NOMO-1 treated with dmso at 0.1 percent for 144 hours (cell line): ENCODE data around the gene SCYL2.
"Not testable (repeated sequence)": the region's sequence is repeated elsewhere in the genome, so short reads cannot be mapped to it uniquely, and the experiment has no call there.

Experiments
- DNase-seq: peaks from one replicate; lab custom pipeline; 2025; ENCODE audit not compliant: unreplicated experiment; lab: John Stamatoyannopoulos, UW

SCYL2 gene

DNA sequence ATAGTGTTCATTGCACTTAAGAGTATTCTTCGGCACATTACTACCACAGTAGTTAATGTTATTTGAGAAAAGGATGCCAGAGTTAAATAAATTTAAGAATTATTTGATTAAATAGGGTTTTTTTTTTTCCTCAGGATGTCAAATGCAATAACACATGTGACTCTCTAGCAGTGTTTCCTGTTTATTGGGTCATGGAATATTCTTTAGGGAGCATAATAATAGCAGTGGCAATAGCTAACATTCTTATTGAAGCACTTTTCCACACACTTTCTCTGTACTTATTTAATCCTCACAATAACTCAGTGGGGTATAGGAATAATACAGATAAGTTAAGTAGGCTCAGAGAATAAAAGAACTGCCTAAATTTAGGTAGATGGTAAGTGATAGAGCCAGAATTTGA, 44.3 kb downstream of the SCYL2 start:
- DNase-seq, result no peak

DNA sequence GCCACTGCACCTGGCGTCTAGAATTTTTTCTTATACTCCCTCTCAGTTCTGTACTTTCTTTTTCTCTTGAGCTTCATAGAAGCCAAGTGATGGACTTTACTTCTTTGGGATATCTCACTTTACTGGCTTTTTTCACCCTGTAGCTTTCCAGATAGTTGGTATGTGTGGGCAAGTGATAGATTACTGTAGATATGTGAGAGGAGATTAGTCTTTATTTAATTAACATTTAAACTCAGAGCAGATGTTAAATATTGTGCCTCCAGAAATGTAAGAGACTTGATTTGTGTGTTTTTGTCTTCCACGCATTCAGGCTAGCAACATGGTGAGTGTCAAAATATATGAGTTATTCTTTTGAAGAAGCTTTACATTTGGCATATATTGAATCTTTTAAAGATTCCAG, 50.4 kb downstream of the SCYL2 start:
- no peak for DNase-seq

- no peak for DNase-seq
Observed at GRCh38 chr12:100324498-100324897, 57.5 kb downstream of the SCYL2 start.

DNA sequence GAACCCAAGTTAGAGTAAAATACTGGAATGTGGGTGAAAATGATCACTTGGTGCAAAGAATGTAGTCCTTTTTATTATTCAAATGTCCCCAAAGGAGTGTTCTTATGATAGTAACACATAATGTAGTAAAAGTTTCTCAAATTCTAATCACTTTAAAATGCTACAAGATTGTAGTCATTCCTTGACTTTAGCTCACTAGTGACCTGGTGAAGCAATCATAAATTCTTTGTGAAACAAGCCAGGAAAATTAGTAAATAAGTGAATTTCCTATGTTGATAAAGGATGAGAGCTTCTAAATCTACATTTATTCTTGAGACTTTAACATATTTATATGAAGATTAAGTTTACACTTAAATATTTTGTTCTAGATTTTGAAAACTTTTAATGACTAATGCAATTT, 59.2 kb downstream of the SCYL2 start:
- no peak for DNase-seq

- DNase-seq, result no peak
Observed at GRCh38 chr12:100329800-100330199, 62.8 kb downstream of the SCYL2 start.

DNA sequence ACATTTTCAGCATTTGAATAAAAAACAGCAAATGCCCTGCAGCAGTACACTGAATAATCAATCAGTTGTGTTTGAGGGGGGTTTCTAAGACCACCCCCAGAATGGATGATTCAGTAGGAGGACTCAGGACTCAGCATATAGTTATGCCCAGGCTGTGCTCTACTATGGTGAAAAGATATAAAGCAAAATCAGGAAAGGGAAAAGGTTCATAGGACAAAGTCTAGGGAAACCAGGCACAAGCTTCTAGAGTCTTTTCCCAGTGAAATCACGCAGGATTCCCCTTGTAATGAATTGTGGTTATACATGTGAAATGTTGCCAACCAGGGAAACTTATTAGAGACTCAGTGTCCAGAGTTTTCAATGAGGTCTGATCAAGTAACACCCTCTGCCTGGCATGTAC, 64.9 kb downstream of the SCYL2 start:
- no peak for DNase-seq

DNA sequence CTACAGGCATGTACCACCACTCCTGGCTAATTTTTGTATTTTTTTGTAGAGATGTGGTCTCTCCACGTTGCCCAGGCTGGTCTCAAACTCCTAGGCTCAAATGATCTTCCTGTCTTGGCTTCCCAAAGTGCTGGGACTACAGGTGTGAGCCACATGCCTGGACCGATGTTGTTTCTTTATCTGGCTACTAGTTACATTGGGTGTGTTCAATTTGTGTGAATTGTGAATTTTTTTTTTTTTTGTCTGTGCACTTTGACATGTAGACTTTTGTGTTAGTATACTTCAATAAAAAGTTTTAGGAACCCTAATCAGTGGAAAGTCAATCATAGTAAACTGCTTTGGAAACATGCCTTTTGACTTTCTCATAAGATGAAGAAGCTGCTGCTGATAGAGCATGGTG, 65.9 kb downstream of the SCYL2 start:
- no peak for DNase-seq

- DNase-seq, result no peak
Observed at GRCh38 chr12:100337299-100337698, 70.3 kb downstream of the SCYL2 start.

GRCh38 chr12:100337727-100338126, 70.8 kb downstream of the SCYL2 start:
- DNase-seq, result no peak

GRCh38 chr12:100339071-100339470, 72.1 kb downstream of the SCYL2 start:
- DNase-seq, result no peak

DNA sequence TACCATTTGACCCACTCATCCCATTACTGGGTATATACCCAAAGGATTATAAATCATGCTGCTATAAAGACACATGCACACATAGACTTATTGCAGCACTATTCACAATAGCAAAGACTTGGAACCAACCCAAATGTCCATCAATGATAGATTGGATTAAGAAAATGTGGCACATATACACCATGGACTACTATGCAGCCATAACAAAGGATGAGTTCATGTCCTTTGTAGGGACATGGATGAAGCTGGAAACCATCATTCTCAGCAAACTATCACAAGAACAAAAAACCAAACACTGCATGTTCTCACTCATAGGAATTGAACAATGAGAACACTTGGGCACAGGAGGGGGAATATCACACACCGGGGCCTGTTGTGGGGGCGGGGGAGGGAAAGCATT, 75.9 kb downstream of the SCYL2 start:
- not testable (repeated sequence) for DNase-seq

GRCh38 chr12:100344351-100344750, 77.4 kb downstream of the SCYL2 start:
- not testable (repeated sequence) for DNase-seq

GRCh38 chr12:100345020-100345767, 78.2 kb downstream of the SCYL2 start:
- no peak for DNase-seq

DNA sequence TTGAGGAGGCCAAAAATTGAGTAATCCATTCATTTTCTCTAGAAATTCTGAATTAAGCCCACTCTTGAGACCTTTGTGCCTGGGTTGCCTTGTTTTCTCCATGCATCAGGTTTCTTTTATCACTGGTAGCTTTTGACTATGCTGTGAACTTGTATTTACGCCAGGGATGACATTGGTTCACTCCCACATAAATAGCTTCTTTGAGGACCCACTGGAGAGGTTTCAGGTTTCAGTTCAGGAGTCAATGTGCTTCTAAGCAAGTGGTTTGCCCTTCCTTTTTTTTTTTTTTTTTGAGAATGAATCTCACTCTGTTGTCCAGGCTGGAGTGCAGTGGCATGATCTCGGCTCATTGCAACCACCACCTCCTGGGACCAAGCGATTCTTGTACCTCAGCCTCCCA, 79.7 kb downstream of the SCYL2 start:
- DNase-seq, result no peak

DNA sequence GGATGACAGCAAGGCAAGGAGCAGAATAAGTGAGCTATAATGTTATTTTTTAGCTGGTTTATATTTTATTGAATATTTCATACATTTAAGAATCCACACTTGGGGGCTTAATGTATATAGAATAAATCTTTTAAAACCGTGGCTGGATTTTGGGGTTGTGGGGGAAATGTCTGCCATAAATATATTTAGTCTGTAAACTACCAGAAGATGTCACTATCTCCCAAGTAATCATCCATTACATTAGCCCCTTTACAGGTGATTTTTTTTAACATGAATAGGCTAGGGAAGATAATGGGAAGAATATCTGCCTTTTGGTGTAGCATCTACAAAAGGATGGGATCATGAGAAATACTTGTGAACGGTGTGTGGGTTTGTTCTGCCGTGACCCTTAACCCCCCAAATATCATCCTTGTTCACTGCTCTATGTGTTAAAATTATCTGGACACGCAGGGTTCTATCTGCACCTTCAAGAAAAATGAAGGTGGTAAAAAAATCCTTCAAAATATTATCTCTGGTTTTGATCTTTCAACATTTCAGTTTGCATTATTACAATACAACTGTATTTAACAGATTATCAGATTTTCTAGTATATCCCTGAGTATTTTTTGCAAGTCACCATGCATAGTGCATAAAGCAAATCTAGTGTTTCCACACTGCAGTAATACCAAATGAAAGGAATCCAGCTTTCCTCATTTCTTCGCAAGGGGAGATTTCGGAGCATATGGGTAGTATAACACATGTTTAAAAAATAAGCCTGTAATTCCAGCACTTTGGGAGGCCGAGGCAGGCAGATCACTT, 81.9 kb downstream of the SCYL2 start:
- DNase-seq, result no peak

DNA sequence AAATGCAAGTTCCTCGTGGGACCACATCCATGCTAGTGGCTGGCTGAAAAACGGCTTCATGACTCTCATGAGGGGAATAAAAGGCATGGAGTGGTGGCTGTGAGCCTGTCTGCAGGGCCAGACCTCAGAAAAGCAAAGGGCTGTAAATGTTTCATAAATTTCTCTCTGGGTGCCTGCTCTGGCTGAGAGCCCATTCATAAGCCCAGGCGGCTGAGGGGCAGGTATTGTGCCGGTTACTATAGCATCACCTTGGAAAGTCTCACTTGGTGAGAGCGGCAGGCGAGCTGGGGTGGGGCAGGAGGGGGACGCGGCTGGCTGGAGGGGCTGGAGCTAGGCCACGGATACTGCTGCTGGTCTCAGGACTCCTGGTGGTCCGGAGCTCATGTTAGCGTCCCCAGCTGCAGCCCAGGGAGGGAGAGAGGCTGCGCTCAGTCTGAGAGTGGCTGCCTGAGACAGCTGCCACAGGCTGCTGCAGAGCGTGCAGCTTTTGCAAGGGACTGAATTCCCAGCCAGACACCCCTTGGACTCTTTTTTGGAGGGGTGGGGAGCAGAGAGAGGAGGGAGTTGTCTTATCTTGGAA, 89.8 kb downstream of the SCYL2 start, which contains the start of gene SLC17A8:
Gene SLC17A8 (plus strand): TSS at position 431 of the 580 bp plus-strand sequence. CDS start 318 bp downstream, outside the sequence.
- DNase-seq, result no peak

GRCh38 chr12:100359248-100359647, 92.3 kb downstream of the SCYL2 start:
- no peak for DNase-seq

DNA sequence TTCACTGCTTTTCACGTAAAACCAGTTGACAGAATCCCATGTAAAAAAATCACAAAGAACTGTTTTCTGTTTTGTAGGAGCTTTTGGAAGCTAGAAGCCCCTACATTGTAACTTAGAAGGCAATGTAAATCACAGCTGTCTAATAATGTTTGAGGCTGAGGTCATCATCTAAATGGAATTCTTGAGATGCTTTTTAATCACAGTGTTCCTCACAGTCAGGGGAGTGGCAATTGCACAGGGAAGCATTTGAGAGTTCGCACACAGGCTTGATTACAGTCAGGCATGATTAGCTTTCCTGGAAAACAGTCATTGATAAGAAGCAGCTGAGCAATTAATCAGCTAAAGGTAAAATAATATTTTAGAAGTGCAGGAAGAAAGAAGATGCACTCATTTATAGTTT, 92.8 kb downstream of the SCYL2 start:
- no peak for DNase-seq

DNA sequence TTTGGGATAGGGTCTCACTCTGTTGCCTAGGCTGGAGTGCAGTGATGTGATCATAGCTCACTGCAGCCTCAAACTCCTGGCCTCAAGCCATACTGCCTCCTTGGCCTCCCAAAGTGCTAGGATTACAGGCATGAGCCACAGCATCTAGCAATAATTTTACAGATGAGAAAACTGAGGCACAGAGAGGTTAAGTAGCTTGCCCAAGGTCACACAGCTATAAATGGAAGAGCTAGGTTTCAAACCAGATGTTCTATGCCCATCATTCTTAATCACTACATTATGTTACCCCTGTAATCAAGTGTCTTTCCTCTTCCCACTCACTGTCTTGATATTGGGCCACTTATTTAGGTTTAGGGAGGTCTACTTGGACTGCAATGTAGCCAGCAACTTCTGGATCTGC, 93.5 kb downstream of the SCYL2 start:
- no peak for DNase-seq

- DNase-seq, result no peak
Observed at GRCh38 chr12:100364324-100364723, 97.3 kb downstream of the SCYL2 start.

- no peak for DNase-seq
Observed at GRCh38 chr12:100365411-100365810, 98.4 kb downstream of the SCYL2 start.

DNA sequence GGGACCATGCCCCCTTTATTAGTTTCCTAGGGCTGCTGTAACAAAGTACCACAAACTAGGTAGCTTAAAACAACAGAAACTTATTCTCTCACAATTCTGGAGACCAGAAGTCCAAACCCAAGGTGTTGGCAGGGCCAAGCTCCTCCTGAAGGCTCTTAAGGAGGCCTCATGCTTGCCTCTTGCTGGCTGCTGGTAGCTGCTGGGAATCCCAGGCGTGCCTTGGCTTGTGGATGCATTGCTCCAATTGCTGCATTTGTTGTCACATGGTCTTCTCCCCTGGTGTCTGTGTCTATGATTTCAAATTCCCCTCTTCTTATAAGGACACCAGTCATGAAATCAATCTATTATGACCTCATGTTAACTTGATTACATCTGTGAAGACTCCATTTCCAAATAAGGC, 101.1 kb downstream of the SCYL2 start:
- no peak for DNase-seq
